Neural cell (in vitro differentiated cells): Measurements from ENCODE around the gene PCGF1. TPM values are rescaled to one million over a fixed set of nuclear protein-coding genes. Genes with fewer than 3 reads are reported as not detected.
"Not testable (repeated sequence)": the region's sequence is repeated elsewhere in the genome, so short reads cannot be mapped to it uniquely, and the experiment has no call there.

Experiments used
- H2AFZ ChIP-seq: fragments of 200-600, 300-800 bp; sonication (generic), shearing (Covaris generic); 2 replicates; pipeline ENCODE4 v1.6.0; 2014; ENCODE audit warnings: low read depth, mild to moderate bottlenecking, antibody characterized with exemption, low read length, moderate library complexity
- H3F3A ChIP-seq: fragments of 200-600 bp; shearing (Covaris generic); 2 replicates; pipeline ENCODE4 v1.6.1; 2016; ENCODE audit warnings: mild to moderate bottlenecking, moderate library complexity, mixed read lengths, antibody characterized with exemption, low read length; ENCODE audit not compliant: insufficient read depth, poor library complexity, severe bottlenecking
- H3K27ac ChIP-seq: fragments of 200-600, 300-800 bp; sonication (generic), shearing (Covaris generic); 2 replicates; pipeline ENCODE4 v1.5.1; 2014; ENCODE audit warnings: mild to moderate bottlenecking, low read length, moderate library complexity
- H3K27me3 ChIP-seq: fragments of 300-800, 200-600 bp; sonication (generic), shearing (Covaris generic); 2 replicates; pipeline ENCODE4 v1.6.0; 2014; ENCODE audit warnings: mild to moderate bottlenecking, low read depth, low read length, moderate library complexity; ENCODE audit not compliant: insufficient read depth
- H3K36me3 ChIP-seq: fragments of 300-800, 200-600 bp; sonication (generic), shearing (Covaris generic); 2 replicates; pipeline ENCODE4 v1.5.1; 2014; ENCODE audit warnings: mild to moderate bottlenecking, antibody characterized with exemption, low read length, moderate library complexity; ENCODE audit not compliant: insufficient read depth
- H3K4me2 ChIP-seq: fragments of 300-800, 200-600 bp; sonication (generic), shearing (Covaris generic); 2 replicates; pipeline ENCODE4 v1.6.0; 2014; ENCODE audit warnings: mild to moderate bottlenecking, low read length
- H3K4me3 ChIP-seq: fragments of 300-800, 200-600 bp; sonication (generic), shearing (Covaris generic); 2 replicates; pipeline ENCODE4 v1.5.1; 2014; ENCODE audit warnings: mild to moderate bottlenecking, low read length, moderate library complexity
- H3K79me2 ChIP-seq: fragments of 200-600 bp; shearing (Covaris generic); replicated peaks from 2 replicates; pipeline ENCODE4 v1.6.0; 2014; ENCODE audit warnings: mild to moderate bottlenecking, low read length, moderate library complexity; ENCODE audit not compliant: insufficient read depth
- H3K9ac ChIP-seq: fragments of 300-800, 200-600 bp; sonication (generic), shearing (Covaris generic); 2 replicates; pipeline ENCODE4 v1.6.1; 2016; ENCODE audit warnings: mild to moderate bottlenecking, low read length, mixed read lengths
- H3K9me2 ChIP-seq: fragments of 200-600 bp; shearing (Covaris generic); 2 replicates; pipeline ENCODE4 v1.6.1; 2016; ENCODE audit warnings: mild to moderate bottlenecking, low read length, mixed read lengths; ENCODE audit not compliant: insufficient read depth
- H3K9me3 ChIP-seq: fragments of 200-600, 300-800 bp; sonication (generic), shearing (Covaris generic); 2 replicates; pipeline ENCODE4 v1.6.1; 2016; ENCODE audit warnings: mild to moderate bottlenecking, mixed run types, low read length, moderate library complexity, mixed read lengths
- H4K20me1 ChIP-seq: fragments of 200-600 bp; shearing (Covaris generic); 2 replicates; pipeline ENCODE4 v1.6.1; 2016; ENCODE audit warnings: mild to moderate bottlenecking, mixed run types; ENCODE audit not compliant: insufficient read depth
- EP300 ChIP-seq: fragments of 450-650 bp; conservative IDR thresholded peaks from 2 replicates; pipeline ENCODE4 v1.6.1; 2014; ENCODE audit warnings: antibody characterized with exemption, mild to moderate bottlenecking, moderate library complexity; ENCODE audit not compliant: poor library complexity, severe bottlenecking
- EZH2 ChIP-seq: fragments of 200-600, 300-800 bp; shearing (Covaris generic), sonication (generic); IDR thresholded peaks from 2 replicates; pipeline ENCODE4 v1.6.1; 2014; ENCODE audit warnings: antibody characterized with exemption, low read length, borderline replicate concordance, mild to moderate bottlenecking; ENCODE audit not compliant: insufficient read depth, poor library complexity, severe bottlenecking
- MXI1 ChIP-seq: fragments of 450-650 bp; conservative IDR thresholded peaks from 2 replicates; pipeline ENCODE4 v1.6.1; 2014; ENCODE audit warnings: antibody characterized with exemption, mild to moderate bottlenecking; ENCODE audit not compliant: poor library complexity, severe bottlenecking
- POLR2AphosphoS5 ChIP-seq: IDR thresholded peaks from 2 replicates; pipeline ENCODE4 v1.6.1; 2012
- RAD21 ChIP-seq: fragments of 450-650 bp; conservative IDR thresholded peaks from 2 replicates; pipeline ENCODE4 v1.6.1; 2014; ENCODE audit warnings: antibody characterized with exemption, mild to moderate bottlenecking, moderate library complexity
- REST ChIP-seq: IDR thresholded peaks from 2 replicates; pipeline ENCODE4 v1.6.1; 2012; ENCODE audit warnings: borderline replicate concordance
- SMC3 ChIP-seq: fragments of 450-650 bp; conservative IDR thresholded peaks from 2 replicates; pipeline ENCODE4 v1.6.1; 2014; ENCODE audit warnings: antibody characterized with exemption, mild to moderate bottlenecking, moderate library complexity; ENCODE audit not compliant: poor library complexity
- TAF1 ChIP-seq: IDR thresholded peaks from 2 replicates; pipeline ENCODE4 v1.6.1; 2012; ENCODE audit warnings: low read depth
- polyA plus RNA-seq: library from polyadenylated mRNA; depleted of rRNA; stranded (reverse); fragments of >200 nt; gene quantifications from 2 replicates; pipeline ENCODE4 v1.2.3, GENCODE V29; 2014
- TF ChIP-seq, protein P1 (sequence below): fragments of 450-650 bp; IDR thresholded peaks from 2 replicates; pipeline ENCODE4 v1.5.1; 2014; ENCODE audit warnings: antibody characterized with exemption, mild to moderate bottlenecking, moderate library complexity; ENCODE audit not compliant: poor library complexity, severe bottlenecking

PCGF1 gene
- polyA plus RNA-seq, 1 donor from 2014 or later, result 30.2 TPM

DNA sequence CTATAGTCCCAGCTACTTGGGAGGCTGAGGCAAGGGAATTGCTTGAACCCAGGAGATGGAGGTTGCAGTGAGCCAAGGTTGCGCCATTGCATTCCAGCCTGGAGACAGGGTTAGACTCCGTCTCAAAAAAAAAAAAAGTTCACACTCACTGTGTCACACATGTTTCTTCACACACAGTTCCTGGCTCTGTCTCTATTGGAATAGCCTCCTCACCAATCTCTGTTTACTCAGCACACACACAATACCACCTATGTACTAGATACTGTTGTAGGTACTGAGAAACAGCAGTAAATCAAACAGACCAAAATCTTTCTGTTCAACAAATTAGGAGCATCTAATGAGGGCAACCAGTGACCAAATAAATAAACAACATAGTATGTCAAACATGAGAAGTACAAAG, 21.4 kb downstream of the PCGF1 start:
- Histone ChIP-seq H3K9me3 (no peaks in the 10 kb centered on the region), H3F3A (no peaks in the 10 kb centered on the region), H3K4me3 (no peak overlapping the region), H3K27ac (no peak overlapping the region), H3K9ac (no peak overlapping the region), H3K36me3 (no peaks in the 10 kb centered on the region), H2AFZ (no peak overlapping the region), H3K79me2 (peaks cover 8% of the 10 kb centered on the region), H4K20me1 (no peaks in the 10 kb centered on the region), H3K27me3 (no peaks in the 10 kb centered on the region), H3K4me2 (no peak overlapping the region), H3K9me2 (no peaks in the 10 kb centered on the region)
- TF ChIP-seq SMC3, result no peak

DNA sequence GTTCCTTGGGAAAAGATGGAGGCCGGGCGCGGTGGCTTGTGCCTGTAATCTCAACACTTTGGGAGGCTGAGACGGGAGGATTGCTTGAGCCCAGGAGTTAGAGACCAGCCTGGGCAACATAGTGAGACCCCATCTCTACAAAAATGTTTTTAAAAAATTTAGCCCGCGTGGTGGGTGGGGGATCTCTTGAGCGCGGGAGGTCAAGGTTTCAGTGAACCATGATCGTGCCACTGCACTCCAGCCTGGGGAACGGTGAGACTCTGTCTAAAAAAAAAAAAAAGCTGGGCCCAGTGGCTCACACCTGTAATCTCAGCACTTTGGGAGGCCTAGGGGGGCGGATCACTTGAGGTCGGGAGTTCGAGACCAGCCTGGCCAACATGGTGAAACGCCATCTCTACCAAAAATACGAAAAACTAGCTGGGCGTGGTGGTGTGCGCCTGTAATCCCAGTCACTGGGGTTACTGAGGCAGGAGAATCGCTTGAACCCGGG, 23.8 kb downstream of the PCGF1 start:
- H3K36me3 ChIP-seq, H4K20me1 ChIP-seq, H3K27ac ChIP-seq, H3K9me3 ChIP-seq, H3K27me3 ChIP-seq, H3F3A ChIP-seq, H3K9me2 ChIP-seq, H2AFZ ChIP-seq: not testable (repeated sequence)
- Histone ChIP-seq H3K79me2 (peaks cover 26% of the 10 kb centered on the region), H3K9ac (peak overlapping the region; percentile 94), H3K4me2 (peak overlapping the region; percentile 97), H3K4me3 (peak overlapping the region; percentile 100)

- peaks cover 26% of the 10 kb centered on the region for H3K79me2 ChIP-seq
Measured at GRCh38 chr2:74482801-74483674, 24.5 kb downstream of the PCGF1 start, which contains the start of the genes CCDC142 and TTC31. Gene CCDC142 (minus strand): TSS chr2:74482998. CDS start chr2:74482837, 161 bp downstream. Gene TTC31 (plus strand): TSS chr2:74483081. CDS start chr2:74483096, 15 bp downstream.

More at GRCh38 chr2:74482801-74483674, 24.5 kb downstream of the PCGF1 start, which contains the start of the genes CCDC142 and TTC31:
- peak within 1 kb of the TSS; percentile 97 for H3K4me2 ChIP-seq
- H3K9me3 ChIP-seq, result no peaks in the 10 kb centered on the region
- TF ChIP-seq MXI1 (peak; percentile 87), EP300 (peak; percentile 58), TAF1 (peak; percentile 52), POLR2AphosphoS5 (peak; percentile 92), SMC3 (peak; percentile 98), RAD21 (peak; percentile 88), EZH2 (no peak), REST (peak; percentile 68)
- TF ChIP-seq, protein P1, sequence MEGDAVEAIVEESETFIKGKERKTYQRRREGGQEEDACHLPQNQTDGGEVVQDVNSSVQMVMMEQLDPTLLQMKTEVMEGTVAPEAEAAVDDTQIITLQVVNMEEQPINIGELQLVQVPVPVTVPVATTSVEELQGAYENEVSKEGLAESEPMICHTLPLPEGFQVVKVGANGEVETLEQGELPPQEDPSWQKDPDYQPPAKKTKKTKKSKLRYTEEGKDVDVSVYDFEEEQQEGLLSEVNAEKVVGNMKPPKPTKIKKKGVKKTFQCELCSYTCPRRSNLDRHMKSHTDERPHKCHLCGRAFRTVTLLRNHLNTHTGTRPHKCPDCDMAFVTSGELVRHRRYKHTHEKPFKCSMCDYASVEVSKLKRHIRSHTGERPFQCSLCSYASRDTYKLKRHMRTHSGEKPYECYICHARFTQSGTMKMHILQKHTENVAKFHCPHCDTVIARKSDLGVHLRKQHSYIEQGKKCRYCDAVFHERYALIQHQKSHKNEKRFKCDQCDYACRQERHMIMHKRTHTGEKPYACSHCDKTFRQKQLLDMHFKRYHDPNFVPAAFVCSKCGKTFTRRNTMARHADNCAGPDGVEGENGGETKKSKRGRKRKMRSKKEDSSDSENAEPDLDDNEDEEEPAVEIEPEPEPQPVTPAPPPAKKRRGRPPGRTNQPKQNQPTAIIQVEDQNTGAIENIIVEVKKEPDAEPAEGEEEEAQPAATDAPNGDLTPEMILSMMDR, result peak; percentile 99
- H4K20me1 ChIP-seq, result no peaks in the 10 kb centered on the region
- peaks cover 3% of the 10 kb centered on the region for H3K36me3 ChIP-seq
- H3F3A ChIP-seq, result no peaks in the 10 kb centered on the region
- H3K27me3 ChIP-seq, result no peaks in the 10 kb centered on the region
- H3K9ac ChIP-seq, result peak within 1 kb of the TSS; percentile 94
- H3K9me2 ChIP-seq, result no peaks in the 10 kb centered on the region
- H3K27ac ChIP-seq, result peak within 1 kb of the TSS; percentile 87
- H3K4me3 ChIP-seq, result peak within 1 kb of the TSS; percentile 100
- H2AFZ ChIP-seq, result peak within 1 kb of the TSS; percentile 85
